ENCODE measurements around the gene CELF2. TPM values are rescaled to one million over a fixed set of nuclear protein-coding genes. Genes with fewer than 3 reads are reported as not detected.

The CELF2 gene
- total and polyA plus RNA-seq, 2 of the 4 experiments (the other 2 are of a cell fraction) = 3.5 to 6.6 TPM

GRCh38 chr10:11373717-11374171 is 356.1 kb downstream of the CELF2 start:
- H3K23ac ChIP-seq (ENCODE audit: low read depth, low read length) = no peak overlapping the region
- no peak overlapping the region for H4K5ac ChIP-seq (ENCODE audit: low read depth, low read length)
- intact Hi-C loops (cut with micrococcal nuclease) (no loop called here), in situ Hi-C loops (cut with MboI; ENCODE audit: low sequenced_read_pairs) (no loop called here), dilution Hi-C loops (cut with HindIII; ENCODE audit: low sequenced_read_pairs, unreplicated experiment) (no loop called here)
- peaks cover 2% of the 10 kb centered on the region for H3K9me3 ChIP-seq (ENCODE audit: control insufficient read depth, insufficient read depth, low read length)
- no peak overlapping the region for H3K4ac ChIP-seq (ENCODE audit: low read depth, low read length)
- ChIA-PET CTCF (no interaction called here), POLR2A (ENCODE audit: unreplicated experiment) (no interaction called here)
- no peak overlapping the region for H3K18ac ChIP-seq (ENCODE audit: low read depth, low read length)
- no peak overlapping the region for H2AK5ac ChIP-seq (ENCODE audit: low read depth, low read length)
- no peak overlapping the region for H4K91ac ChIP-seq (ENCODE audit: insufficient read depth, low read depth, low read length)
- H3K36me3 ChIP-seq (ENCODE audit: control insufficient read depth, insufficient read depth, low read length) = no peaks in the 10 kb centered on the region
- no peak overlapping the region for H2BK20ac ChIP-seq (ENCODE audit: low read depth, low read length)
- no peak overlapping the region for H3K4me3 ChIP-seq (ENCODE audit: insufficient read depth, low read depth, low read length)
- H4K20me1 ChIP-seq (ENCODE audit: insufficient read depth, low read length) = no peaks in the 10 kb centered on the region
- no peak overlapping the region for H4K8ac ChIP-seq (ENCODE audit: low read depth in 2 of 2, low read length in 2 of 2)
- H3K27me3 ChIP-seq (ENCODE audit: control insufficient read depth, insufficient read depth, low read length) = no peaks in the 10 kb centered on the region
- no peak overlapping the region for H3K56ac ChIP-seq (ENCODE audit: extremely low read depth, insufficient read depth, low read length)
- H3K9ac ChIP-seq (ENCODE audit: low read depth, low read length) = no peak overlapping the region
- TF ChIP-seq RAD21 (IDR thresholded peaks at IDR 0.05; ENCODE audit: low read length) (no peak), MAFK (IDR thresholded peaks at IDR 0.05; ENCODE audit: low read depth, low read length) (no peak), CEBPB (IDR thresholded peaks at IDR 0.05; ENCODE audit: low read depth, low read length) (no peak), ELK1 (IDR thresholded peaks at IDR 0.05; ENCODE audit: borderline replicate concordance, low read depth, low read length) (no peak), FOS (IDR thresholded peaks at IDR 0.05; ENCODE audit: low read depth, low read length) (no peak), RFX5 (IDR thresholded peaks at IDR 0.05; ENCODE audit: low read depth, low read length) (no peak), SMC3 (IDR thresholded peaks at IDR 0.05; ENCODE audit: low read depth, low read length) (no peak), RCOR1 (IDR thresholded peaks at IDR 0.05; ENCODE audit: insufficient replicate concordance, low read length) (no peak), MXI1 (IDR thresholded peaks at IDR 0.05; ENCODE audit: borderline replicate concordance, low read depth, low read length) (no peak), CHD1 (IDR thresholded peaks at IDR 0.05; ENCODE audit: low read depth, low read length) (no peak), CTCF (conservative IDR thresholded peaks at IDR 0.05; ENCODE audit: low read depth, low read length) (no peak)
- no peak overlapping the region for H2BK120ac ChIP-seq (ENCODE audit: low read depth, low read length)
- no TSS peak for BruUV-seq (replicated peaks)
- H2AFZ ChIP-seq (replicated peaks; ENCODE audit: low read length, poor library complexity) = no peak overlapping the region
- H3K9me1 ChIP-seq (ENCODE audit: insufficient read depth, low read length) = no peaks in the 10 kb centered on the region
- DNase-seq = no peak
- ATAC-seq (ENCODE audit: low read depth) = no peak
- H3K4me1 ChIP-seq (ENCODE audit: control insufficient read depth, insufficient read depth, low read length) = no peaks in the 10 kb centered on the region
- no peaks in the 10 kb centered on the region for H3K79me1 ChIP-seq (ENCODE audit: low read depth in 1 of 2, low read length in 2 of 2)
- no peak overlapping the region for H3K14ac ChIP-seq (replicated peaks; ENCODE audit: low read depth, low read length)
- H3K4me2 ChIP-seq (ENCODE audit: low read depth, low read length) = no peak overlapping the region
- H2BK5ac ChIP-seq (ENCODE audit: low read depth, low read length, poor library complexity, severe bottlenecking) = no peak overlapping the region
- no peak overlapping the region for H2AK9ac ChIP-seq (replicated peaks; ENCODE audit: low read depth, low read length, poor library complexity)
- no peak overlapping the region for H3K27ac ChIP-seq (ENCODE audit: insufficient read depth, low read length)
- 70% methylated on average over 2 of the region's 11 CpGs; no CpG with 5 or more reads in 1 of the 2 experiments for WGBS, 2 experiments (ENCODE audit: extremely low coverage in 2 of 2, insufficient read length in 1 of 2)
- no peak overlapping the region for H2BK15ac ChIP-seq (ENCODE audit: low read depth, low read length)
